Keratinocyte (primary cell): ENCODE measurements around the gene CDH8. TPM values are rescaled to one million over a fixed set of nuclear protein-coding genes. Genes with fewer than 3 reads are reported as not detected.

Experiments used
- DNase-seq: peaks from one replicate; pipeline ENCODE4 v3.0.0-alpha.2; 2011; ENCODE audit warnings: low read depth, missing footprints, low spot score
- FAIRE-seq: peaks from 2 replicates; lab custom pipeline; 2011; peaks lifted over from hg19 to GRCh38; lab: Jason Lieb, UNC
- H2AFZ ChIP-seq: 2 replicates; pipeline ENCODE4 v1.6.0; 2012; ENCODE audit warnings: low read length, control low read depth, inconsistent platforms; ENCODE audit not compliant: control insufficient read depth
- H3K27ac ChIP-seq: 2 replicates; pipeline ENCODE4 v1.5.1; 2011; ENCODE audit warnings: low read length; ENCODE audit not compliant: control insufficient read depth, insufficient read depth
- H3K27me3 ChIP-seq: 3 replicates; pipeline ENCODE4 v1.6.0; 2011; ENCODE audit warnings: low read length; ENCODE audit not compliant: control insufficient read depth, insufficient read depth; ENCODE audit errors: extremely low read depth
- H3K36me3 ChIP-seq, 2 experiments: 2 replicates in 1 of 2; 3 replicates in 1 of 2; pipeline ENCODE4 v1.5.1; 2011; ENCODE audit warnings: low read length in 2 of 2, mild to moderate bottlenecking in 1 of 2; ENCODE audit not compliant: control insufficient read depth in 2 of 2, insufficient read depth in 2 of 2; ENCODE audit errors: extremely low read depth in 1 of 2
- H3K4me1 ChIP-seq: 3 replicates; pipeline ENCODE4 v1.5.1; 2011; ENCODE audit warnings: low read length; ENCODE audit not compliant: control insufficient read depth, insufficient read depth; ENCODE audit errors: extremely low read depth
- H3K4me2 ChIP-seq: 3 replicates; pipeline ENCODE4 v1.6.0; 2011; ENCODE audit warnings: low read depth, low read length; ENCODE audit not compliant: control insufficient read depth, insufficient read depth; ENCODE audit errors: extremely low read depth
- H3K4me3 ChIP-seq, 3 experiments: fragments of 200-600 bp in 1 of 3; sonication (generic) in 1 of 3; 2 replicates in 2 of 3; 3 replicates in 1 of 3; pipeline ENCODE4 v1.5.1; 2011 to 2016; ENCODE audit warnings: low read length in 3 of 3, mild to moderate bottlenecking in 3 of 3, control low read depth in 2 of 3, inconsistent platforms in 1 of 3, low read depth in 1 of 3, mixed read lengths in 1 of 3, mixed run types in 1 of 3, moderate library complexity in 1 of 3; ENCODE audit not compliant: control insufficient read depth in 2 of 3, insufficient read depth in 2 of 3; ENCODE audit errors: extremely low read depth in 1 of 3
- H3K79me2 ChIP-seq: 2 replicates; pipeline ENCODE4 v1.6.0; 2012; ENCODE audit warnings: low read length; ENCODE audit not compliant: control insufficient read depth, insufficient read depth
- H3K9ac ChIP-seq: 3 replicates; pipeline ENCODE4 v1.6.0; 2011; ENCODE audit warnings: low read length; ENCODE audit not compliant: control insufficient read depth, insufficient read depth; ENCODE audit errors: extremely low read depth
- H3K9me1 ChIP-seq: 3 replicates; pipeline ENCODE4 v1.6.0; 2011; ENCODE audit warnings: low read length; ENCODE audit not compliant: control insufficient read depth, insufficient read depth; ENCODE audit errors: extremely low read depth
- H3K9me3 ChIP-seq: 2 replicates; pipeline ENCODE4 v1.5.1; 2012; ENCODE audit warnings: low read depth, low read length; ENCODE audit not compliant: control insufficient read depth
- H4K20me1 ChIP-seq: 3 replicates; pipeline ENCODE4 v1.6.0; 2011; ENCODE audit warnings: low read length; ENCODE audit not compliant: control insufficient read depth, insufficient read depth; ENCODE audit errors: extremely low read depth
- EZH2 ChIP-seq: IDR thresholded peaks from one replicate; pipeline ENCODE4 v1.6.1; 2012; ENCODE audit warnings: inconsistent platforms, mild to moderate bottlenecking, low read length, moderate library complexity
- dilution Hi-C: fragments of 300-500 bp; cut with MboI; formaldehyde crosslinking; loops from one replicate; pipeline ENCODE4 v1.7.0; 2020; ENCODE audit warnings: low sequenced_read_pairs; ENCODE audit not compliant: extremely low pct_ligation_motif_present
- polyA plus RNA-seq, 5 experiments: library from polyadenylated mRNA; depleted of rRNA in 3 of 5; stranded (reverse) in 3 of 5; stranded (forward) in 1 of 5; unstranded in 1 of 5; fragments of >200 nt; gene quantifications; 1 replicate in 1 of 5; 2 replicates in 3 of 5; 3 replicates in 1 of 5; pipeline versions ENCODE4 v1.2.1 to v1.2.3, GENCODE V29; 2011 to 2012; ENCODE audit warnings: missing spikeins in 2 of 5, low read depth in 1 of 5, low replicate concordance in 1 of 5
- TF ChIP-seq, protein P1 (sequence below), 3 experiments: IDR thresholded peaks in 1 of 3; conservative IDR thresholded peaks in 1 of 3; optimal IDR thresholded peaks in 1 of 3; 2 replicates in 2 of 3; 3 replicates in 1 of 3; pipeline versions ENCODE3 to v1.5.1; 2011; ENCODE audit warnings: low read length in 3 of 3, mild to moderate bottlenecking in 3 of 3, moderate library complexity in 2 of 3, control low read depth in 1 of 3, inconsistent platforms in 1 of 3; ENCODE audit not compliant: insufficient read depth in 2 of 3; ENCODE audit errors: extremely low read depth in 1 of 3

Gene CDH8
- polyA plus RNA-seq, 1 donor (not counting 4 experiments of a cell fraction or from before 2014, with no cell fraction given): 0.18 TPM

DNA sequence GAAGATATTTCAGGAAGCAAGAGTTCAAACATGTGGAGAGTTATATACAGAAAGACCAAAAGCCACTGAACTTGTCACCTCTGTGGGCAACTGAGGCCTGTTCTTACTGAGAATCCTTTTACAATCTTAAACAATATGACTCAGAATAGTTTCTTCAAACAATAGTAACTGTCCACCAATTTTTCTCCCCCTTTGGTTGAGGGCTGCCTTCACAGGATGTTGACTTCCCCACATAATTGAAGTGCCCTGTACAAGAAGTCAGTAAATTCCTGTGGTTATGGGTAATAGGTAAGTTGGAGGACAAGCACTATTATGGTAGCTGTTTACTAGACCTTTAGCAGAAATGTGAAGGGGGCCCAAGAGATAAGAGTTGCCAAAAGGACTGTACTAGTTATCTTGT lies 215.8 kb downstream of the CDH8 start:
- DNase-seq: no peak
- FAIRE-seq: no peak

DNA sequence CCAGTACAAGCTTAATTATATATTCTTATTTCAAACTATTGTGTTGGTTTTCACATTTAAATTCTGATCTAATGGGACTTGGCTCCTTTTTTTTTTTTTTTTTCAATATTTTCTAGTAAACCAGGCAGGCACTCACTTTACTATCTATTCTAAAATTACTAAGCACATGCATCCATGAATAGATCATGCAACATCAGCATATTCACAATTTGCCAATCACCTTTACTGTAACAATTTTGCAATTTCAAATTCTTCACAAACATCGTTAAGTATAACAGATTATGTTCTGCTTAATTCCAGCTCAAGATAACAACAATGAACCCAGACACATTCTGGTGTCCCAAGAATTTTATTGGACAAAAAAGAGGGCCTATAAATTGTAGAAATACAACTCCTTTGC lies 217.4 kb downstream of the CDH8 start:
- H4K20me1 ChIP-seq: no peaks in the 10 kb centered on the region
- no peaks in the 10 kb centered on the region for H3K9me1 ChIP-seq
- H3K79me2 ChIP-seq: no peaks in the 10 kb centered on the region
- H3K4me3 ChIP-seq: no peak overlapping the region
- dilution Hi-C loops: no loop called here
- no peaks in the 10 kb centered on the region for H3K4me1 ChIP-seq
- TF ChIP-seq, protein P1, sequence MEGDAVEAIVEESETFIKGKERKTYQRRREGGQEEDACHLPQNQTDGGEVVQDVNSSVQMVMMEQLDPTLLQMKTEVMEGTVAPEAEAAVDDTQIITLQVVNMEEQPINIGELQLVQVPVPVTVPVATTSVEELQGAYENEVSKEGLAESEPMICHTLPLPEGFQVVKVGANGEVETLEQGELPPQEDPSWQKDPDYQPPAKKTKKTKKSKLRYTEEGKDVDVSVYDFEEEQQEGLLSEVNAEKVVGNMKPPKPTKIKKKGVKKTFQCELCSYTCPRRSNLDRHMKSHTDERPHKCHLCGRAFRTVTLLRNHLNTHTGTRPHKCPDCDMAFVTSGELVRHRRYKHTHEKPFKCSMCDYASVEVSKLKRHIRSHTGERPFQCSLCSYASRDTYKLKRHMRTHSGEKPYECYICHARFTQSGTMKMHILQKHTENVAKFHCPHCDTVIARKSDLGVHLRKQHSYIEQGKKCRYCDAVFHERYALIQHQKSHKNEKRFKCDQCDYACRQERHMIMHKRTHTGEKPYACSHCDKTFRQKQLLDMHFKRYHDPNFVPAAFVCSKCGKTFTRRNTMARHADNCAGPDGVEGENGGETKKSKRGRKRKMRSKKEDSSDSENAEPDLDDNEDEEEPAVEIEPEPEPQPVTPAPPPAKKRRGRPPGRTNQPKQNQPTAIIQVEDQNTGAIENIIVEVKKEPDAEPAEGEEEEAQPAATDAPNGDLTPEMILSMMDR (optimal IDR thresholded peaks at IDR 0.05 in 1 of 3, IDR thresholded peaks at IDR 0.05 in 1 of 3, conservative IDR thresholded peaks at IDR 0.05 in 1 of 3; ENCODE audit: extremely low read depth in 1 of 3, insufficient read depth in 2 of 3, low read length in 3 of 3): no peak
- TF ChIP-seq EZH2: no peak
- DNase-seq: no peak
- no peak overlapping the region for H2AFZ ChIP-seq
- FAIRE-seq: no peak
- H3K27ac ChIP-seq: no peak overlapping the region
- no peaks in the 10 kb centered on the region for H3K27me3 ChIP-seq
- H3K36me3 ChIP-seq: no peaks in the 10 kb centered on the region
- no peaks in the 10 kb centered on the region for H3K9me3 ChIP-seq
- H3K4me2 ChIP-seq: no peak overlapping the region
- H3K9ac ChIP-seq: no peak overlapping the region

More for the DNA sequence above, 215.8 kb downstream of the CDH8 start:
- Histone ChIP-seq H3K27me3 (no peaks in the 10 kb centered on the region), H3K9me1 (no peaks in the 10 kb centered on the region), H3K4me3 (no peak overlapping the region), H2AFZ (no peak overlapping the region), H4K20me1 (no peaks in the 10 kb centered on the region), H3K9ac (no peak overlapping the region), H3K79me2 (no peaks in the 10 kb centered on the region), H3K4me1 (no peaks in the 10 kb centered on the region), H3K4me2 (no peak overlapping the region), H3K9me3 (no peaks in the 10 kb centered on the region), H3K36me3 (no peaks in the 10 kb centered on the region), H3K27ac (no peak overlapping the region)
- TF ChIP-seq, protein P1 (optimal IDR thresholded peaks at IDR 0.05 in 1 of 3, IDR thresholded peaks at IDR 0.05 in 1 of 3, conservative IDR thresholded peaks at IDR 0.05 in 1 of 3; ENCODE audit: extremely low read depth in 1 of 3, insufficient read depth in 2 of 3, low read length in 3 of 3): no peak
- no peak for TF ChIP-seq EZH2
- dilution Hi-C loops: no loop called here
